GM21360 (cell line): ENCODE measurements around the gene CCDC127.

Experiments used
- ATAC-seq: cut with Tn5 transposase; IDR thresholded peaks from one replicate; pipeline ENCODE4 v1.9.1; 2021; ENCODE audit warnings: mild to moderate bottlenecking, moderate library complexity; ENCODE audit not compliant: unreplicated experiment

The CCDC127 gene

GRCh38 chr5:160921-161802 lies 56.8 kb downstream of the CCDC127 start:
- ATAC-seq: no peak

DNA sequence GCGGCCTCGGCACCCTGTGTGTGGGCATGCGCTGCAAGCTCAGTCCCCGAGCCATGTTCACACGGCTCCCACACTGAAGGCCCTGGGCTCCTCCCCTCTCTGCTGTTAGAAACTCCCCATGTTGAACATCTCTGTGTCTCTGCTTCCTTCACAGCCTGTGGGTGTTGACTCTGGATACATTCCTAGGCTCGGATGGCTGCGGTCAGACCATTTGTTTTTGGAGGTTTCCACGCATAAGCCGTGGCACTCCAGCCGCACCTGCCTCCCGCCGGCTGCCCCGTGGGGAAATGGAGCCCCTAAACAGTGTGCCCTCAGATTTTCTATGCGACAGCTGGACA lies 57.8 kb downstream of the CCDC127 start:
- no peak for ATAC-seq

GRCh38 chr5:159448-160172 lies 58.3 kb downstream of the CCDC127 start:
- no peak for ATAC-seq

DNA sequence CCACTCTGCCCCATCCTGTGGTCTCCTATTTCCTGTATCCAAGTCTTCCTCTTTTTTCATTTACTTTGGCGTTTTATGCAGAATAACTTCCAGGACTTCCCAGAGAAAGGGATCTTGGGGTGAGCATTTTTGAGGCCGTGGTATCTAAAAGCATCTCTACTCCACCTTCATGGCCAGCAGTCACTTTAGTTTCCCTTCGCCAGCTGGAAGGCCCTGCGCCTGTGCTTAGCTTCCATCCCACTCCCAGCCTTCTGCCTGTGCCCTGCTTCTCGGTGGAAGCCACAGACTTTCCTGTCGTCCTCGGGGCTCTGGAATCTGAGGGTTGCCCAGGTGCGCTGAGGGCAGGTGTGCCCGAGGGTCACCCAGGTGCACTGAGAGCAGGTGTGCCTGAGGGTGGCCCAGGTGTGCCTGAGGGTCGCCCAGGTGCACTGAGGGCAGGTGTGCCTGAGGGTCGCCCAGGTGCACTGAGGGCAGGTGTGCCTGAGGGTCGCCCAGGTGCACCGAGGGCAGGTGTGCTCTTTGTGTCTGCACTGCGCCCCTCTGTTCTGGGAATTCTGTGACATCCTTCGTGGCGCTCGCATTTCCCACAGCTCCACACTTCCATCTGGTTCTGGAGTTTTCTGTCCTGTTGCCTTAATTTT lies 59.0 kb downstream of the CCDC127 start:
- ATAC-seq: no peak

- ATAC-seq: no peak
Measured at GRCh38 chr5:157801-158200, 60.2 kb downstream of the CCDC127 start.

DNA sequence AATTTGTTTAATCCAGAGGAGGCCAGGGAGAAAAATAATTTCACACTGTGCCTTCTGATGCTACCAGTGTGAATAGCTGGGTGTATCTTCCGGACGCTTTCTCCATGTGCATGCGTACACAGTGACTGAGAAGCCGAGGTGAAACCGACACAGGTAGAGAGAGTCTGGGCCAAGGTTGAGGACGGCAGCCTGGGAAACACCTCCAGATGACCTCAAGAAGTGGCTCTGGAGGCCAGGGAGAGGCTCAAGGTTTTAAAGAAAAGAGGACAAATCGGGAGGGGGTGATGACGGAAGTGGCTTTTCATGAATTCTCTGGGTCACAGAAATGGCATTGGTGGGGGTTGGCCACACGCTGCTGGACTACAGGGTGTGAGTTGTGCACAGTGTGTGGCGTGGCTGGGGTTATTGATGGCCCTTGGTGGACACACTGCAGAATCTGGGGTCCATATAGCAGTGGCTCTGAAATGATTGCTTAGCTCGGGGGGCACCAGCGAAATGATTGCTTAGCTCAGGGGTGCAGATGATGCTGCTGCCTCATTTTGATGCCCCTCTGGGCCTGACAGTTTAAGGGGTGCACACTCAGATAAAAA lies 60.7 kb downstream of the CCDC127 start:
- no peak for ATAC-seq

- no peak for ATAC-seq
Measured at GRCh38 chr5:156411-157072, 61.4 kb downstream of the CCDC127 start.

- no peak for ATAC-seq
Measured at GRCh38 chr5:155651-156410, 62.1 kb downstream of the CCDC127 start.

GRCh38 chr5:154826-155225 lies 63.1 kb downstream of the CCDC127 start:
- no peak for ATAC-seq

GRCh38 chr5:154236-154635 lies 63.7 kb downstream of the CCDC127 start:
- ATAC-seq: no peak

DNA sequence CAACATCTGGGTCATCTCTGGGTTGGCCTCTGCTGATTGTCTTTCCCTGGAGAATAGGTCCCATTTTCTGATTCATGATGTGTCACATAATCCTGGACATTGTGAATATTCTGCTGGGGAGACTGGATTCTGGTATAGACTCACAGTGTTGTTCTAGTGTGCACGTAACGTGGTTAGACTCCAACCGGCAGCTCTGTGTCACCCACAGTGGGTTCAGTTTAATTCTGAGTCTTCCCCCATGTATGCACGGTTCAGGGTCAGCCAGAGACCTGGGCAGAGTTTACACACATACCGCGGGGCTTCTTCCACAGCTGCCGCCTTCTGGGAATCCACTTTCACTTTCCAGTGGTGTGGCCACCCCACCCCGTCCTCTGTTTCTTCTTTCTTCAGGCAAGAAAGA lies 64.7 kb downstream of the CCDC127 start:
- ATAC-seq: no peak

DNA sequence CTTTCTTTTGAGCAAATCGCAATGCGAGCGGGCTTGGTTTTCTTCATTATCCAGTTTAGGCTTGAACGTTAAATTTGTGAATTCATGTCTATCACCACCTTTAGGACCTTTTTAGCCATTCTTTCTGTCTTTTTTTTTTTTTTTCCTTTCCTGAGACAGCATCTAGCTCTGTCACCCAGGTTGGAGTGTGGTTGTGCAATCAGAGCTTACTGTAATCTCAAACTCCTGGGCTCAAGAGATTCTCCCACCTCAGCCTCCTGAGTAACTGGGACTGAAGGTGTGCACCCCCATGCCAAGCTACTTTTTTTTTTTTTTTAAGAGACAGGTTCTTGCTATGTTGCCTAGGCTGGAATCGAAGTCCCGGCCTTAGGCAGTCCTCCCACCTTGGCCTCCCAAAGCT lies 65.9 kb downstream of the CCDC127 start:
- no peak for ATAC-seq

DNA sequence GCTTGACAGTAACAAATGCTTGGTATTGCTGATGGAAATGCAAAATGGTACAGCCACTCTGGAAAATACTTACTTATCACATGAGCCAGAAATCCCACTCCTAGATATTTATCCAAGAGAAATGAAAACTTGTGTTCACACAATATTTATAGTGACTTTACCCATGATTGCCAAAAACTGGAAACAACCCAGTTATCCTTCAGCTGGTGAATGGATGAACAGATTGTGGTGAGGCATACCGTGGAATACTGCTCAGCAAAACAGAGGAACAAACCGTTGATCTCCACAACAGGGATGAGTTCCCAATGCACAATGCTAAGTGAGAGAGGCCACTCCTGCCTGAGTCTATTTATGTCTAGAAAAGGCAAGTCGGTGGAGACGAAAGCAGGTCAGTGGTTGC lies 67.2 kb downstream of the CCDC127 start:
- ATAC-seq: no peak

GRCh38 chr5:149745-150485 lies 68.0 kb downstream of the CCDC127 start:
- ATAC-seq: no peak

DNA sequence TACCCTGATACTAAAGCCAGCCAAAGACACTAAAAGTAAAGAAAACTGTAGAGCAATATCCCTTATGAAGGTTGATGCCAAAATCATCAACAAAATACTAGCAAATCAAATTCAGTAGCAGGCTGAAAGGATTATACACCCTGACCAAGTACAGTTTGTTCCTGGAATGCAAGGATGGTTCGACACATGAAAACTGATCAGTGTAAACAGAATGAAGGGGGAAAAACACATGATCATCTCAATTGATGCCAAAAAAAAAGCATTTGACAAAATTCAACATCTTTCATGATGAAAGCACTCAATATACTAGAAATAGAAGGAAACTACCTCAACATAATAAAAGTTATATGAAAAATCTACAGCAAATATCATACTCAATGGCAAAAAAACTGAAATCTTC lies 70.2 kb downstream of the CCDC127 start:
- no peak for ATAC-seq
